Left renal cortex interstitium (tissue), 4 donors: Measurements from ENCODE around the gene HS3ST6. TPM values are rescaled to one million over a fixed set of nuclear protein-coding genes. Genes with fewer than 3 reads are reported as not detected.
"Not testable (repeated sequence)": the region's sequence is repeated elsewhere in the genome, so short reads cannot be mapped to it uniquely, and the experiment has no call there.

Experiments used
- DNase-seq, 4 donors: peaks; one replicate each; pipeline ENCODE4 v3.0.0-alpha.2; 2013; ENCODE audit warnings: low read depth in 4 of 4, low spot score in 2 of 4, missing footprints in 1 of 4
- polyA plus RNA-seq, 4 donors: library from polyadenylated mRNA; unstranded; fragments of 120-200 nt; gene quantifications; one replicate each; pipeline ENCODE4 v1.2.1, GENCODE V29; 2013; ENCODE audit not compliant: insufficient read length in 4 of 4

The HS3ST6 gene
- polyA plus RNA-seq, 4 donors, result 0.21 to 0.55 (median 0.35) TPM

- DNase-seq, result peak in 3 of 4 donors; percentile 64 to 76 (median 71)
Measured at GRCh38 chr16:1929578-1930337, 11.5 kb upstream of the HS3ST6 start.

- DNase-seq, result no peak
Measured at GRCh38 chr16:1929105-1929504, 10.9 kb upstream of the HS3ST6 start.

DNA sequence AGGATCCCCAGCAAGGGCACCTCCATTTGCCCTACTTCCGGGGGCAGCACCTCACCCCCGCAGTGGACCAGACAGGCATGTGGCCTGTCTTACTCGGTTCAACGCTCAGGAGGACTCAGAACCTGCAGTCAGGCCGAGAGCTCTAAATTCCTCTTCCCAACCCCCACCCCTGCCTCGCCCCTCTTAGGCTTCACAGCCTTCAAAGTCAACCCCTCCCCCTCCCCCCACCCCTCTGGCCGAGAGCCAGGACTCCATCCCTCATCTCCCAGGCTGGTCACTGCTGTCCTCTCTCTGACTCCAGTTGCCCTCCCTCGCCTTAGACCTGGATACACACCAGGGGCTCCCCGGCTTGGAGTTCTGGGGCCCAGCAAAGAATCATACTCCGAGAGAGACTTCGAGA, 8.1 kb upstream of the HS3ST6 start:
- DNase-seq, result no peak

DNA sequence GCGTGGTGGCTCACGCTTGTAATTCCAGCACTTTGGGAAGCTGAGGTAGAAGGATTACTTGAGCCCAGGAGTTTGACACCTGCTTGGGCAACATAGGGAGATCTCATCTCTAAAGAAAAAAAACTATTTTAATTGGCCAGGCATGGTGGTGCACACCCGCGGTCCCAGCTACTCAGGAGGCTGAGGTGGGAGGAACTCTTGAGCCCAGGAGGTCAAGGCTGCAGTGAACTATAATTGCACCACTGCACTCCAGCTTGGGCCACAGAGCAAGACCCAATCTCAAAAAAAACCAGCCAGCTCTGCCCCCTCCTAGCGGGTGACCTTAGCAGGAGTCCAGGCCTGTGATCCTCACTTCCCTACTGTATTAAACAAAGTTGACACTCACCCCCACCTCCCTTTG, 5.9 kb upstream of the HS3ST6 start:
- DNase-seq, result no peak

- no peak for DNase-seq
Measured at GRCh38 chr16:1923299-1924034, 5.3 kb upstream of the HS3ST6 start.

- DNase-seq, result no peak
Measured at GRCh38 chr16:1922357-1922756, 4.1 kb upstream of the HS3ST6 start.

DNA sequence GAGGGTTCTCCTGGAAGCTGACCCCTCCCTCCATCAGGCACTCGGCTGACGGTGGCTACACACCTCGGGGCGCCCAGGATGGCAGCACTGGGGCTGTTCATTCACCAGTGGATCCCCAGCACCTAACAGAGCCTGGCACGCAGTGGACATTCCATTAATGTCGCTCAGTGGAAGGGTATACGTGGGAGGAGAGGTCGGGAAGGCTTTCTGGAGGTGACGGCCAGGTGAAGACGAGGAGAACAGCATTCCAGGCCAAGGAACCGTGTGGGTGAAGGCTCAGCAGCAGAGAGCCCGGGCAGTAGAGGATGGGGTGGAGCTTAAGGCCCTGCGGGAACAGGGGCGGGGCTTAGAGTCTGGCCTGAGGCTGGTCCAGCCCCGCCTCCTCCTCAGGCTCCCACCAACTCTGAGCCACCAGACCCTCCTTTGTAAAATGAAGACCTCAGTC, 2.5 kb upstream of the HS3ST6 start:
- no peak for DNase-seq

DNA sequence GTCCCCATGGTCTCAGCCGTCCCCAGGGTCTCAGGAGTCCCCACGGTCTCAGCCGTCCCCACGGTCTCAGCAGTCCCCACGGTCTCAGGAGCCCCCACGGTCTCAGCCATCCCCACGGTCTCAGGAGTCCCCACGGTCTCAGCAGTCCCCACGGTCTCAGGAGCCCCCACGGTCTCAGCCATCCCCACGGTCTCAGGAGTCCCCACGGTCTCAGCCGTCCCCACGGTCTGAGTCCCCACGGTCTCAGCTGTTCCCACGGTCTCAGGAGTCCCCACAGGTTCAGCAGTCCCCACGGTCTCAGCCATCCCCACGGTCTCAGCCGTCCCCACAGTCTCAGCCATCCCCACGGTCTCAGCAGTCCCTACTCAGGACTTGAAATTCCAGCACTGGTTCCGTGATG, 1.9 kb upstream of the HS3ST6 start:
- DNase-seq, result not testable (repeated sequence)

DNA sequence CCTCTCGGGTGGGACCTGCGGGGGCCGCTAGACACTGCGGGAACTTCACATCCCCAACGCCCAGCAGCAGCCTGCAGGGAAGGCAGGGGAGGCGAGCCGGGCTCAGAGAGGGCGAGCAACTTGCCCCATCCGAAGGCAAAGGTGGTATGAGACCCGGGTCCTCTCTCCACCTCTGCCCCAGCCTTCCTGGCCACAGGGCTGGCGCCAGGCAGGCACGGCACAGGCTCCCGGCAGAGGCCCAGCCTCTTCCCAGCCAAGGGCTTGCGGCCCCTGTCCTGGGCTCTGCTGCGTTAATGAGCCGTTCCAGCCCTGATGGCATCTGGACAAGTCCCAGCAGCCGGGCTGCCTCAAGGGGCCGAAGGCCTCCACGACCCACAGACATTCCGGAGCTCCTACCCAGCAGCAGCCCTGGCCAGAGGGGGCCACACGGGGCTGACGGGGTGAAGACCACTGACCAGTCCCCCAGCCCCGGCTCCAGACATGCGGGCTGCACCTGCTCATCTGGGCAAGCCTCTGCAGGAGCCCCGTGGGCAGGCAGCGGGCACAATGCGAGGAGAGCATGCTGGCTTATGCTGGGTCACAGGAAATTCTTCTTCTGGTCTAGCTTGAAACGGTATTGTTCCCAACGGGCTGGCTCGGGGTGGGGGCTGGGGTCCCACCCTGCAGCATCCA, 1.2 kb upstream of the HS3ST6 start:
- DNase-seq, result no peak

GRCh38 chr16:1917665-1918350, 407 bp downstream of the HS3ST6 start:
- DNase-seq, result no peak

GRCh38 chr16:1917056-1917664, 1.1 kb downstream of the HS3ST6 start:
- no peak for DNase-seq

- no peak for DNase-seq
Measured at GRCh38 chr16:1916640-1916990, 1.6 kb downstream of the HS3ST6 start.

GRCh38 chr16:1915732-1916639, 2.2 kb downstream of the HS3ST6 start:
- no peak for DNase-seq

DNA sequence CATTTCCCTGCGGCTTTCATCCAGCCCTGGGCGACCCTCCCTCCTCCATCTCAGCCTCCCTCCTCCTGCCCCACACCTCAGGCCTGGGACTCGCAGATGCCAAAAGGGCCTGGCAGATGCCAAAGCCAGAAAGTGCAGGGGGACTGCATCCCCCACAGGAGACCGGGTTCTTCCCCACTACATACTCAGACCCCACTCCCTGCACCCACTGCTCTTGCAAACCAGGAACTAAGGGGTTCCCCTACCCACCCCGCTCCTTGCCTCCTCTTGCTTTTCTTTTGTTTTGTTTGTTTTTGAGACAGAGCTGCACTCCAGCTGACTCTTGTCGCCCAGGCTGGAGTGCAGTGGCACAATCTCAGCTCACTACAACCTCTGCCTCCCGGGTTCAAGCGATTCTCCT, 3.2 kb downstream of the HS3ST6 start:
- DNase-seq, result no peak

DNA sequence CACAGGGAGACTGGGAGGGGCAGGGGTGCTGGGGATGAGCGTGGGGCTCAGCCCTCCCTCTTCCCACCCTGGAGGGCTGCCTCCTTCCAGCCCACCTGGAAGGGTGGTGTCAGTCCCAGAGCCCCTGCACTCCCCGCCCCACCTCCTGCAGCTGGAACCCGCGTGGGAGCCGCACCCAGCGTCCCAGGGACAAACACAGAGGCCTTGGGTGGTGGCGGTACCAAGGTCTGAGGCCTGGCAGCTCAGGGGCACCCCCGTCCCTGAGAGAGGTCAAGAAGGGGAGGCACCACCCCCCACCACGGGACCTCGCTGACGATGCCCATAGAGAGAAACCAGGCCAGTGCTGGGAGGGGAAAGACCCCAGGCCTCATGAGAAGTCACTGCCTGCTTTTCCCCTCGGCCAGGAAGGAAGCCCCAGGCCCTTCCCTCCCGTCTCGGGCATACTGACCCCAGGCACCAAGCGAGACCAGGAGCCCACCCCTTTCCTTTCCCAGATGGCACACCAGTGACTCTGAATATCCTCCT, 4.1 kb downstream of the HS3ST6 start:
- DNase-seq, result no peak

- no peak for DNase-seq
Measured at GRCh38 chr16:1913327-1914083, 4.7 kb downstream of the HS3ST6 start.

DNA sequence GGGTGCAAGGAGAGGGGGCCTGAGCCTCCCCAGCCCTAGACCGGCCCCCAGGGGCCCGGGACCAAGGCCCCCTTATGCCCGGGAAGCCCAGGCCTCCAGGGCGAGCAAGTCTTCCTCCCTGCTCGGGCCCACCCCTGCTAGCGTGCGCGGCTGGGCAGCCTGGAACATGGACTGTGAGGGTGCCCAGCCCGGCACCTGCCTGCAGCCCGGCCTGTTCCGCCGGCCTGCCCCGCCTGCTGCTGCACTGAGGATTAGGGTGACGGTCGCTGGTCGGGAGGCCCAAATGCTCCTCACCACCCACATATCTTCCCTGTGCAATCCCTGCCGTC, 6.0 kb downstream of the HS3ST6 start:
- DNase-seq, result no peak

DNA sequence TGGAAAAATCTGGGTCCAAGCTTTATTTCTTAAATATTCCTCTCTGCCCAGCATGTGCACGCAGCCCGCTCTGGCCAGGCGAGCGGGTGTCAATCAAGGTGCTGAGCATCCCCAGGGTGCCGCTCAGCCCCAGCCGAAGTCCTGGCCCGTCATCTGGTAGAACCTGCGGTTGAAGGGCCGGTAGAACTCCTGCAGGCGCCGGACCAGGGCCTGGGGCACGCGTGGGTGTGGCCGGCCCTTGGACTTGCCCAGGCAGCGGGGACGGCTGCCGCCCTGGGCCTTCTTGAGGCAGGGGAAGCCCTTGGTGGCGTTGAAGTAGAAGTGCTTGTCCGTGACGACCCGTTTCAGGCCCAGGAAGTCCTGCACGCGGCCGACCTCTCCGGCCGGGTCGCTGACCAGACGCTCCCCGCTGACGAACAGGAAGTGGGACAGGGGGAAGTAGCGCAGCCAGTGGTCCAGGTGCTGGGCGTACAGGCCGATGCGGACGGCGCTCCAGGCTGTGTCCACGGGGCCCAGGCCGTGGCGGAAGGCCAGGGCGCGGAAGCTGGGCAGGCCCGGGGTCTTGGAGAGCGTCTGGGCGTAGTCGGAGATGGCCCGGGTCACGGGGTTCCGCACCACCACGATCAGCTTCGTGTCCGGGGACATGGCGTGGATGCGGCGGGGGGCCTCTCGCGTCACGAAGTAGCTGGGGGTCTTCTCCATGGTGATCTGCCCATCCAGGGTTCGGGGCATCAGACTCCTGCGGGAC, 6.6 kb downstream of the HS3ST6 start:
- no peak for DNase-seq
